Ishikawa (cell line): ENCODE data around the gene MYO5B.

Experiments
- CEBPB ChIP-seq: IDR thresholded peaks from 2 replicates; pipeline ENCODE4 v1.6.1; 2012
- EGR1 ChIP-seq: IDR thresholded peaks from 2 replicates; pipeline ENCODE4 v1.6.1; 2012
- EP300 ChIP-seq: IDR thresholded peaks from 2 replicates; pipeline ENCODE4 v1.6.1; 2012; ENCODE audit warnings: borderline replicate concordance
- FOXM1 ChIP-seq: IDR thresholded peaks from 2 replicates; pipeline ENCODE4 v1.6.1; 2012; ENCODE audit warnings: low read depth, borderline replicate concordance
- MAX ChIP-seq: IDR thresholded peaks from 2 replicates; pipeline ENCODE4 v1.6.1; 2012
- NFIC ChIP-seq: IDR thresholded peaks from 2 replicates; pipeline ENCODE4 v1.6.1; 2012
- RAD21 ChIP-seq: IDR thresholded peaks from 2 replicates; pipeline ENCODE4 v1.6.1; 2012; ENCODE audit warnings: low read depth
- REST ChIP-seq: IDR thresholded peaks from 2 replicates; pipeline ENCODE4 v1.6.1; 2012; ENCODE audit warnings: low read depth, mild to moderate bottlenecking
- TAF1 ChIP-seq: IDR thresholded peaks from 2 replicates; pipeline ENCODE4 v1.6.1; 2012; ENCODE audit warnings: low read depth, mild to moderate bottlenecking
- TEAD4 ChIP-seq: IDR thresholded peaks from 2 replicates; pipeline ENCODE4 v1.6.1; 2012
- USF1 ChIP-seq: IDR thresholded peaks from 2 replicates; pipeline ENCODE4 v1.6.1; 2012
- YY1 ChIP-seq: IDR thresholded peaks from 2 replicates; pipeline ENCODE4 v1.6.1; 2012; ENCODE audit warnings: low read depth
- ZBTB7A ChIP-seq: IDR thresholded peaks from 2 replicates; pipeline ENCODE4 v1.6.1; 2012; ENCODE audit warnings: low read depth

- TF ChIP-seq USF1 (no peak), YY1 (no peak), NFIC (no peak), REST (no peak), FOXM1 (no peak), MAX (no peak), ZBTB7A (no peak), EGR1 (no peak), RAD21 (no peak), CEBPB (no peak), EP300 (no peak), TEAD4 (no peak), TAF1 (no peak)
Observed at GRCh38 chr18:50039746-50040145, 155.2 kb downstream of the MYO5B start.
